CD4-positive, CD25-positive, alpha-beta regulatory T cell (primary cell): ENCODE data around the gene LRRC41. TPM values are rescaled to one million over a fixed set of nuclear protein-coding genes. Genes with fewer than 3 reads are reported as not detected.
A peak's percentile ranks its signal among the peaks of the same experiment; 100 is the strongest.

Experiments used
- ATAC-seq, 2 donors: fragments of 150-1000 bp; cut with Tn5 transposase; one replicate each; pipeline ENCODE4 v1.10.0; 2021; ENCODE audit warnings: low read depth in 2 of 2, moderate number of reproducible peaks in 2 of 2, moderate library complexity in 1 of 2
- DNase-seq, 3 donors: peaks; one replicate each; pipeline versions ENCODE4 v3.0.0 to v3.0.0-alpha.2; 2012 to 2022; ENCODE audit warnings: mixed read lengths in 1 of 3
- H3K27ac ChIP-seq: one replicate; pipeline ENCODE4 v1.7.0; 2013; ENCODE audit warnings: mild to moderate bottlenecking, low read length; ENCODE audit not compliant: insufficient read depth, poor library complexity, severe bottlenecking
- H3K27me3 ChIP-seq: one replicate; pipeline ENCODE4 v1.7.0; 2013; ENCODE audit warnings: low read length; ENCODE audit not compliant: control insufficient read depth, insufficient read depth
- H3K36me3 ChIP-seq: one replicate; pipeline ENCODE4 v1.7.0; 2013; ENCODE audit warnings: mild to moderate bottlenecking, low read length, moderate library complexity; ENCODE audit not compliant: control insufficient read depth, insufficient read depth
- H3K4me1 ChIP-seq: 2 replicates; pipeline ENCODE4 v1.7.0; 2013; ENCODE audit warnings: mild to moderate bottlenecking, low read length; ENCODE audit not compliant: insufficient read depth, control insufficient read depth, poor library complexity, severe bottlenecking
- H3K4me3 ChIP-seq: one replicate; pipeline ENCODE4 v1.7.0; 2013; ENCODE audit warnings: low read depth, mild to moderate bottlenecking, low read length, moderate library complexity
- H3K9me3 ChIP-seq, 2 experiments: 1 replicate in 1 of 2; 2 replicates in 1 of 2; pipeline ENCODE4 v1.7.0; 2013; ENCODE audit warnings: low read length in 2 of 2, mild to moderate bottlenecking in 1 of 2, moderate library complexity in 1 of 2; ENCODE audit not compliant: control insufficient read depth in 2 of 2
- H3K27ac Mint-ChIP-seq, 3 donors: one replicate each; pipeline ENCODE4 v1.8.0; 2020 to 2022; ENCODE audit warnings: mild to moderate bottlenecking in 3 of 3, mixed read lengths in 3 of 3, moderate library complexity in 2 of 3
- H3K27me3 Mint-ChIP-seq: one replicate; pipeline ENCODE4 v1.8.0; 2022; ENCODE audit warnings: mild to moderate bottlenecking, mixed read lengths
- H3K36me3 Mint-ChIP-seq: one replicate; pipeline ENCODE4 v1.8.0; 2020; ENCODE audit warnings: mixed read lengths
- H3K4me1 Mint-ChIP-seq, 4 donors: one replicate each; pipeline ENCODE4 v1.8.0; 2020 to 2022; ENCODE audit warnings: mixed read lengths in 4 of 4, mild to moderate bottlenecking in 1 of 4
- H3K4me3 Mint-ChIP-seq, 4 donors: one replicate each; pipeline ENCODE4 v1.8.0; 2020 to 2022; ENCODE audit warnings: mild to moderate bottlenecking in 4 of 4, mixed read lengths in 4 of 4, moderate library complexity in 3 of 4
- H3K9me3 Mint-ChIP-seq, 7 donors: one replicate each; pipeline ENCODE4 v1.8.0; 2020 to 2022; ENCODE audit warnings: mixed read lengths in 7 of 7, mild to moderate bottlenecking in 3 of 7, moderate library complexity in 2 of 7
- polyA plus RNA-seq, 4 donors: library from polyadenylated mRNA; unstranded; fragments of 300-500 nt; fragmentation: Illumina TruSeq; gene quantifications; one replicate each; pipeline ENCODE4 v1.2.3, GENCODE V29; 2021
- total RNA-seq: library from RNA; stranded (reverse); gene quantifications from one replicate; pipeline ENCODE4 v1.2.3, GENCODE V29; 2022

LRRC41 gene
- total and polyA plus RNA-seq, 5 donors from 2014 or later: 35.0 to 51.3 (median 50.4) TPM

DNA sequence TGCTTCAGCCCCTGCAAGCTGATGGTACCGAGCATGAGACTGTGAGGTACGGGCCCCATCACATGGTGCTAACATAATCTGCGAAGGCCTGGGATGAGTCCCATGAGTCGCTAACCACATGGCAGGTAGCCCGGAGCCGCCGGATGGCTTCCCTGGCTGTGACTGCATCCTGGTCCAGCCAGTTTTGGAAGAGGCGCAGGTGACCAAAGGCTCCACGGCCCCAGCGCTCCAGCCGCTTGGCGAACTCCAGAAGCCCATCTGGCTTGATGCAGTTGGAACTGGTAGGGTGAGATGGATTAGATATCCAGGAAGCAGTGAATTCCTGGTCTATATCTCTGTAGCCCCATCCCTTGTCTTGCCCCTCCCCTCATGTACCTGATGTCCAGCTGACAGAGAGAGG, 24.6 kb downstream of the LRRC41 start:
- H3K4me1 ChIP-seq: no peaks in the 10 kb centered on the region
- H3K27ac Mint-ChIP-seq: peak overlapping the region in 1 of 3 donors; percentile 29
- ATAC-seq (no peak), DNase-seq (no peak)
- peaks cover 0 to 5% (median 0%) of the 10 kb centered on the region in 4 donors for H3K4me1 Mint-ChIP-seq
- H3K4me3 ChIP-seq: no peak overlapping the region
- H3K36me3 ChIP-seq: peaks cover 18% of the 10 kb centered on the region
- no peaks in the 10 kb centered on the region for H3K27me3 Mint-ChIP-seq
- no peaks in the 10 kb centered on the region for H3K9me3 ChIP-seq
- no peak overlapping the region for H3K4me3 Mint-ChIP-seq
- peaks cover 0 to 2% (median 0%) of the 10 kb centered on the region in 7 donors for H3K9me3 Mint-ChIP-seq
- no peaks in the 10 kb centered on the region for H3K27me3 ChIP-seq
- H3K36me3 Mint-ChIP-seq: peaks cover 19% of the 10 kb centered on the region
- no peak overlapping the region for H3K27ac ChIP-seq

DNA sequence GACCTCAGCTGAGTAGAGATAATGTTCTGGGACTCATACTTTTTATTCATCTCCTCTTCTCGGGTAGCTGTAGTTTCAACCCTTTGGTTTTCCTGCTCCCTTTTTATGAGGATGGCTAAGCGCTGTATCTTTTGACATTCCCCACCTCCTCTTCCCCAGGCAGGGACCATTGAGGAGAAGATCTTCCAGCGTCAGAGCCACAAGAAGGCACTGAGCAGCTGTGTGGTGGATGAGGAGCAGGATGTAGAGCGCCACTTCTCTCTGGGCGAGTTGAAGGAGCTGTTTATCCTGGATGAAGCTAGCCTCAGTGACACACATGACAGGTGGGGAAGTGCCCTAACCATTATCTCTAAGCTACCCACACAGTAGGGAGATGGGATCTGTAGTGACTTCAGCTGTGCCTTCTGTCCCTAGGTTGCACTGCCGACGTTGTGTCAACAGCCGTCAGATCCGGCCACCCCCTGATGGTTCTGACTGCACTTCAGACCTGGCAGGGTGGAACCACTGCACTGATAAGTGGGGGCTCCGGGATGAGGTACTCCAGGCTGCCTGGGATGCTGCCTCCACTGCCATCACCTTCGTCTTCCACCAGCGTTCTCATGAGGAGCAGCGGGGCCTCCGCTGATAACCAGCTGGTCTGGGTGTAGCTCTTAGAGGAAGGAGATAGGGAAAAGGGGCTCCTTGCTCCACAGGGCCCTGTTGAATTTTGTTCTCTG, 25.6 kb downstream of the LRRC41 start:
- no peak overlapping the region for H3K4me3 ChIP-seq
- Mint-ChIP-seq H3K9me3 (peaks cover 0 to 2% (median 0%) of the 10 kb centered on the region in 7 donors), H3K27me3 (no peaks in the 10 kb centered on the region), H3K27ac (no peak overlapping the region), H3K4me3 (no peak overlapping the region), H3K4me1 (peaks cover 0 to 5% (median 0%) of the 10 kb centered on the region in 4 donors), H3K36me3 (peaks cover 19% of the 10 kb centered on the region)
- H3K27me3 ChIP-seq: no peaks in the 10 kb centered on the region
- H3K4me1 ChIP-seq: no peaks in the 10 kb centered on the region
- peaks cover 18% of the 10 kb centered on the region for H3K36me3 ChIP-seq
- no peak for DNase-seq
- no peak for ATAC-seq
- no peaks in the 10 kb centered on the region for H3K9me3 ChIP-seq
- no peak overlapping the region for H3K27ac ChIP-seq

GRCh38 chr1:46275030-46275337, 28.4 kb downstream of the LRRC41 start:
- Mint-ChIP-seq H3K9me3 (peaks cover 0 to 2% (median 0%) of the 10 kb centered on the region in 7 donors), H3K36me3 (peaks cover 5% of the 10 kb centered on the region), H3K27ac (peak overlapping the region in 1 of 3 donors; percentile 79), H3K4me3 (no peak overlapping the region), H3K27me3 (no peaks in the 10 kb centered on the region), H3K4me1 (peaks cover 0 to 5% (median 0%) of the 10 kb centered on the region in 4 donors)
- ATAC-seq (no peak), DNase-seq (no peak)
- H3K4me1 ChIP-seq: no peaks in the 10 kb centered on the region
- no peak overlapping the region for H3K4me3 ChIP-seq
- H3K27ac ChIP-seq: no peak overlapping the region
- H3K36me3 ChIP-seq: peaks cover 10% of the 10 kb centered on the region
- H3K9me3 ChIP-seq: no peaks in the 10 kb centered on the region
- H3K27me3 ChIP-seq: no peaks in the 10 kb centered on the region

DNA sequence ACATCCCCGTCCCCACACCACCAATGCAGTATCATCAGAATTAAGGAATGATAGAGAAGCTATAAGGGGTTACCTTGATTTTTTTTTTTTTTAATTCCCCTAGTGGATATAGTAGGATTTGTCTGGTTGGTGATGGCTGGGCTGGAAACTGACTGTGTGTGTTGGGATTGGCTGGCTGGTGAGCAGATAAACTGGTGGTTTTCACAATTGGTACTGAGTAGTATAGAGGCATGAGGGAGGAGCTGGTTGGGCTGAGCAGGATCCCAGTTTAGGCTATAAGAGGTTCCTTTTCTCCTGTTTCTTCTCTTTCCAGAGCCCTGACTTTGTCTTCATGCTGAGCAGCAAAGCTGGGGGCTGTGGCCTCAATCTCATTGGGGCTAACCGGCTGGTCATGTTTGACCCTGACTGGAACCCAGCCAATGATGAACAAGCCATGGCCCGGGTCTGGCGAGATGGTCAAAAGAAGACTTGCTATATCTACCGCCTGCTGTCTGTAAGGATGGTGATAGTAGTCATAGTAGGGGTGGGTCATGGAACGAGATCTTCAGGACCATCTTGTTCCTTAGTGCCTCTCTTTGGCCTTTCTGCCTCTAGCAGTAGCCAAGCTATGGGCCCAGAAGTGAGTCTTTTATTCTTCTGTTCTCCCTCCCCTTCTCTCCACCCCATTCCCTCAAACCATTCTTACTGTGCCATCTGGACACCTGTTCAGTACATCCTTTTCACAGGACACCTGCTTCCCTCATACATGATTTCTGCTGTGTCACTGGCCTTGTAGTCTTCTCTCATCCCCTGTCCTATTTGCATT, 29.0 kb downstream of the LRRC41 start:
- H3K27ac ChIP-seq: no peak overlapping the region
- H3K9me3 ChIP-seq: no peaks in the 10 kb centered on the region
- DNase-seq: no peak
- no peak overlapping the region for H3K4me3 ChIP-seq
- no peaks in the 10 kb centered on the region for H3K4me1 ChIP-seq
- H3K4me3 Mint-ChIP-seq: no peak overlapping the region
- ATAC-seq: no peak
- H3K27me3 Mint-ChIP-seq: no peaks in the 10 kb centered on the region
- H3K27ac Mint-ChIP-seq: peak overlapping the region in 2 of 3 donors; percentile 51 to 79
- no peaks in the 10 kb centered on the region for H3K27me3 ChIP-seq
- H3K4me1 Mint-ChIP-seq: peaks cover 0 to 5% (median 0%) of the 10 kb centered on the region in 4 donors
- peaks cover 9% of the 10 kb centered on the region for H3K36me3 ChIP-seq
- peaks cover 0 to 2% (median 0%) of the 10 kb centered on the region in 7 donors for H3K9me3 Mint-ChIP-seq
- H3K36me3 Mint-ChIP-seq: no peaks in the 10 kb centered on the region

DNA sequence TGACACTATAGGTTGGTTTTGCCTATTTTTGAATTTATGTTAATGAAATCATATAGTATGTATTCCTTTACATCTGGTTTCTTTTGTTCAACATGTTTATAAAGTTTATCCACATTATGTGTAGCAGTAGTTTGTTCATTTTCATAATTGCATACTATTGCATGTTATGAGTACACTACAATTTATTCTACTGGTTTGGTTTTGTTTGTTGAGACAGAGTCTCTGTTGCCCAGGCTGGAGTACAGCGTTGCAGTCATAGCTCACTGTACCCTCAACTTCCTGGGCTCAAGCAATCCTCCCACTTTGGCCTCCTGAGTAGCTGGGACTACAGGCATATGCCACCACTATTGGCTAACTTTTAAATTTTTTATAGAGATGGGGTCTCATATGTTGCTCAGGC, 34.8 kb downstream of the LRRC41 start:
- Histone ChIP-seq H3K4me1 (no peaks in the 10 kb centered on the region), H3K27me3 (no peaks in the 10 kb centered on the region), H3K4me3 (no peak overlapping the region), H3K27ac (no peak overlapping the region), H3K36me3 (peaks cover 3% of the 10 kb centered on the region), H3K9me3 (no peaks in the 10 kb centered on the region)
- ATAC-seq (no peak), DNase-seq (no peak)
- Mint-ChIP-seq H3K36me3 (peaks cover 5% of the 10 kb centered on the region), H3K9me3 (no peaks in the 10 kb centered on the region), H3K4me1 (no peaks in the 10 kb centered on the region), H3K27ac (peak overlapping the region in 1 of 3 donors; percentile 26), H3K4me3 (no peak overlapping the region), H3K27me3 (no peaks in the 10 kb centered on the region)

DNA sequence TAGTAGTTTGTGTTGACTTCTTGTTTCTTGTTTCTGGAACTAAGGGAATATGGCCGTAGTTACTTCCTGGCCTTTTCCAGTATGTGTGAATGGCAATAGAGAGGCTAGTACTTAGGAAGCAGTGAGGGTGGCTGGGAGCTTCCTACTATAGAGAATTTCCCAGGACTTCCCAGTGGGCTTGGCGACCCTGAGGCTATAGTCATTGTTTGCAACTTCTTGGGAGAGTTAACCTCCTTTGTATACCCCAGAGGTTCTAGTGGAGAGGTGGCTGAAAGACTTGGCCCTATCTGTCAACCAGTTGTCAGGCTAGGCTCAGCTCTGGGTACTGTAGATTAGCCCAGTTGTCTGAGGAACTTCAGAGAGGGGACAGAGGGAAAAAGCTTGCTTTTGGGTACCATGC, 40.3 kb downstream of the LRRC41 start:
- H3K27ac ChIP-seq: no peak overlapping the region
- H3K4me1 Mint-ChIP-seq: no peaks in the 10 kb centered on the region
- no peak overlapping the region for H3K4me3 Mint-ChIP-seq
- peaks cover 3% of the 10 kb centered on the region for H3K36me3 ChIP-seq
- H3K4me3 ChIP-seq: no peak overlapping the region
- H3K4me1 ChIP-seq: no peaks in the 10 kb centered on the region
- H3K27ac Mint-ChIP-seq: peak overlapping the region in 1 of 3 donors; percentile 30
- H3K27me3 Mint-ChIP-seq: no peaks in the 10 kb centered on the region
- no peaks in the 10 kb centered on the region for H3K27me3 ChIP-seq
- H3K9me3 ChIP-seq: no peaks in the 10 kb centered on the region
- ATAC-seq (no peak), DNase-seq (no peak)
- peaks cover 16% of the 10 kb centered on the region for H3K36me3 Mint-ChIP-seq
- no peaks in the 10 kb centered on the region for H3K9me3 Mint-ChIP-seq

DNA sequence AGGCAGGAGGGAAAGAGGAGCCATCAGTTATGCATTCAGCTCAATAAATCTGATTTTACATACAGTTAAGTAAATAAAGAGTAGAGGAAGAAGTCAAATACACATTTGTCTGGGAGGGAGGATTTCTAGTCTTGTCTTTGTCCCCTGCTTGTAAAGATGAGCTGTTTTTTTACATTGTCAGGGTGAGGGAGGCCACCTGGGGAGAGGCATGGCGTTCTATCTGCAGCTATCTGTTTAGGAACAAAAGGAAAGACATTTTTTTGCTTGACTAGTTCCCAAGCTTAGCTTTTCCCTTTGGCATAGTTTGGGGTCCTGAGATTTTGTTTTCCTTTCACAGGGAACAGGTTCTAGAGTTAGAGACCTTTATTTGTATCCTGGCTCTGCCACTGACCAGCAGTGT, 40.9 kb downstream of the LRRC41 start:
- peak overlapping the region in 2 of 3 donors; percentile 1 to 56 for H3K27ac Mint-ChIP-seq
- no peaks in the 10 kb centered on the region for H3K4me1 Mint-ChIP-seq
- Histone ChIP-seq H3K4me3 (no peak overlapping the region), H3K27ac (no peak overlapping the region), H3K27me3 (no peaks in the 10 kb centered on the region), H3K4me1 (no peaks in the 10 kb centered on the region), H3K36me3 (peaks cover 3% of the 10 kb centered on the region), H3K9me3 (no peaks in the 10 kb centered on the region)
- peaks cover 16% of the 10 kb centered on the region for H3K36me3 Mint-ChIP-seq
- no peaks in the 10 kb centered on the region for H3K27me3 Mint-ChIP-seq
- ATAC-seq (no peak), DNase-seq (no peak)
- no peak overlapping the region for H3K4me3 Mint-ChIP-seq
- no peaks in the 10 kb centered on the region for H3K9me3 Mint-ChIP-seq
